ENCODE measurements around the gene ENKD1. TPM values are rescaled to one million over a fixed set of nuclear protein-coding genes. Genes with fewer than 3 reads are reported as not detected.

The ENKD1 gene
- total and polyA plus RNA-seq, 2 donors (not counting 1 experiment from before 2014, with no cell fraction given), result 13.3 to 14.3 TPM

DNA sequence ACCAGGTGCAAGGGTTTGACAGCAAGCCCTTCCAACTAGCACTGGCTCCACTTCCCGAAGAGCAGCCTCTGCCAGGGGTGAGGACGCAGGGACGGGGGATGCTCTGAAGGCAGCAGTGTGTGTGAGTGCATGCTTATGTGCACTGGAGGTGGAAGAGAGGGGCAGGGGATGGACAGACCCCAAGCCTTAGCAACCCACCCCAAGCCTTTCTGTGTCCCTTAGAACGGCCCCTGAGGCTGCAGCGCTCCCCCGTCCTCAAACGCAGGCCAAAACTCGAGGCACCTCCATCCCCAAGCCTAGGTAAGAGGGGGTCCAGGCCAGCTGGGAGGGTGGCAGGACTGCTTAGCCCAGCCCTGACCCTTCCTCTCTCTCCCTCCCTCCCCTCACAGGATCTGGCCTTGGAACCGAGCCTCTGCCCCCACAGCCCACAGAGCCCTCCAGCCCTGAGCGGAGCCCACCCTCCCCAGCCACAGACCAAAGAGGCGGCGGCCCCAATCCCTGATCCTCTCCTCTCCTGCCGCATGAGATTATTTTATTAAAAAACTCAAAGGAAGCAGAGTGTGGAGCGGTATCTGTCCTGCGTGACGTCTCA, 9.4 kb downstream of the ENKD1 start:
- no peaks in the 10 kb centered on the region for H3K27me3 ChIP-seq (replicated peaks in 1 of 4; ENCODE audit: control extremely low read depth in 1 of 4, control insufficient read depth in 3 of 4, insufficient read depth in 4 of 4, low read length in 3 of 4)
- H4K20me1 ChIP-seq (ENCODE audit: control insufficient read depth, insufficient read depth, low read length, poor library complexity, severe bottlenecking), result peaks cover 28% of the 10 kb centered on the region
- DNase-seq, result no peak
- Mint-ChIP-seq H3K27me3 (no peaks in the 10 kb centered on the region), H3K4me1 (peaks cover 29% of the 10 kb centered on the region), H3K9me3 (ENCODE audit: insufficient read depth) (no peaks in the 10 kb centered on the region), H3K4me3 (peak overlapping the region; percentile 32), H3K27ac (no peak overlapping the region)
- H3K4me2 ChIP-seq (replicated peaks; ENCODE audit: low read depth, low read length, poor library complexity, severe bottlenecking), result no peak overlapping the region
- ATAC-seq (ENCODE audit: low read depth), result no peak
- H3K9ac ChIP-seq (ENCODE audit: low read length), result no peak overlapping the region
- intact Hi-C loops (cut with micrococcal nuclease), result no loop called here
- ChIA-PET CTCF (interaction anchor here (2.0 to 2.3 kb wide), 2 partner anchors 12 to 110 kb away, joined by 10 read pairs; partner anchors contain the start of gene CARMIL2), POLR2A (interaction anchor here (1.6 kb wide), 1 partner anchor 9 kb away, joined by 6 read pairs; no protein-coding TSS in a partner anchor)
- no peak overlapping the region for H2AFZ ChIP-seq (ENCODE audit: insufficient read depth, low read depth, low read length, poor library complexity, severe bottlenecking)
- H3K9me3 ChIP-seq (ENCODE audit: control extremely low read depth in 1 of 3, control insufficient read depth in 2 of 3, insufficient read depth in 1 of 3, low read length in 2 of 3), result no peaks in the 10 kb centered on the region
- H3K27ac ChIP-seq (ENCODE audit: low read length in 2 of 2), result no peak overlapping the region
- no peak overlapping the region for H3K4me3 ChIP-seq (ENCODE audit: control extremely low read depth in 1 of 5, extremely low read depth in 1 of 5, insufficient read depth in 1 of 5, low read depth in 2 of 5, low read length in 4 of 5)
- peaks cover 11% of the 10 kb centered on the region for H3K79me2 ChIP-seq (ENCODE audit: control insufficient read depth, insufficient read depth, low read length)
- H3K4me1 ChIP-seq (ENCODE audit: control insufficient read depth in 2 of 2, insufficient read depth in 2 of 2, low read length in 2 of 2), result peaks cover 14 to 23% of the 10 kb centered on the region in 2 donors
- WGBS (ENCODE audit: insufficient coverage), result 96% methylated on average over 13 of the region's 16 CpGs
- peaks cover 0 to 46% of the 10 kb centered on the region in 2 experiments for H3K36me3 ChIP-seq (replicated peaks in 1 of 2; ENCODE audit: control extremely low read depth in 1 of 2, control insufficient read depth in 1 of 2, extremely low read depth in 1 of 2, insufficient read depth in 2 of 2, low read length in 1 of 2)
- TF ChIP-seq, protein P1, sequence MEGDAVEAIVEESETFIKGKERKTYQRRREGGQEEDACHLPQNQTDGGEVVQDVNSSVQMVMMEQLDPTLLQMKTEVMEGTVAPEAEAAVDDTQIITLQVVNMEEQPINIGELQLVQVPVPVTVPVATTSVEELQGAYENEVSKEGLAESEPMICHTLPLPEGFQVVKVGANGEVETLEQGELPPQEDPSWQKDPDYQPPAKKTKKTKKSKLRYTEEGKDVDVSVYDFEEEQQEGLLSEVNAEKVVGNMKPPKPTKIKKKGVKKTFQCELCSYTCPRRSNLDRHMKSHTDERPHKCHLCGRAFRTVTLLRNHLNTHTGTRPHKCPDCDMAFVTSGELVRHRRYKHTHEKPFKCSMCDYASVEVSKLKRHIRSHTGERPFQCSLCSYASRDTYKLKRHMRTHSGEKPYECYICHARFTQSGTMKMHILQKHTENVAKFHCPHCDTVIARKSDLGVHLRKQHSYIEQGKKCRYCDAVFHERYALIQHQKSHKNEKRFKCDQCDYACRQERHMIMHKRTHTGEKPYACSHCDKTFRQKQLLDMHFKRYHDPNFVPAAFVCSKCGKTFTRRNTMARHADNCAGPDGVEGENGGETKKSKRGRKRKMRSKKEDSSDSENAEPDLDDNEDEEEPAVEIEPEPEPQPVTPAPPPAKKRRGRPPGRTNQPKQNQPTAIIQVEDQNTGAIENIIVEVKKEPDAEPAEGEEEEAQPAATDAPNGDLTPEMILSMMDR (IDR thresholded peaks at IDR 0.05), result no peak
- TF ChIP-seq EZH2 (IDR thresholded peaks at IDR 0.05; ENCODE audit: borderline replicate concordance, insufficient read depth, low read depth, low read length, poor library complexity, severe bottlenecking), result no peak

- WGBS (ENCODE audit: insufficient coverage), result 89% methylated on average over 9 of the region's 9 CpGs
- Histone ChIP-seq H3K4me2 (replicated peaks; ENCODE audit: low read depth, low read length, poor library complexity, severe bottlenecking) (no peak overlapping the region), H3K36me3 (replicated peaks in 1 of 2; ENCODE audit: control extremely low read depth in 1 of 2, control insufficient read depth in 1 of 2, extremely low read depth in 1 of 2, insufficient read depth in 2 of 2, low read length in 1 of 2) (peaks cover 0 to 52% of the 10 kb centered on the region in 2 experiments), H3K4me1 (ENCODE audit: control insufficient read depth in 2 of 2, insufficient read depth in 2 of 2, low read length in 2 of 2) (peaks cover 12 to 20% of the 10 kb centered on the region in 2 donors), H3K9me3 (ENCODE audit: control extremely low read depth in 1 of 3, control insufficient read depth in 2 of 3, insufficient read depth in 1 of 3, low read length in 2 of 3) (no peaks in the 10 kb centered on the region), H3K79me2 (ENCODE audit: control insufficient read depth, insufficient read depth, low read length) (peaks cover 17% of the 10 kb centered on the region), H3K9ac (ENCODE audit: low read length) (no peak overlapping the region), H3K27ac (ENCODE audit: low read length in 2 of 2) (no peak overlapping the region), H3K27me3 (replicated peaks in 1 of 4; ENCODE audit: control extremely low read depth in 1 of 4, control insufficient read depth in 3 of 4, insufficient read depth in 4 of 4, low read length in 3 of 4) (no peaks in the 10 kb centered on the region), H4K20me1 (ENCODE audit: control insufficient read depth, insufficient read depth, low read length, poor library complexity, severe bottlenecking) (peaks cover 34% of the 10 kb centered on the region), H3K4me3 (ENCODE audit: control extremely low read depth in 1 of 5, extremely low read depth in 1 of 5, insufficient read depth in 1 of 5, low read depth in 2 of 5, low read length in 4 of 5) (no peak overlapping the region), H2AFZ (ENCODE audit: insufficient read depth, low read depth, low read length, poor library complexity, severe bottlenecking) (no peak overlapping the region)
- TF ChIP-seq, protein P1 (IDR thresholded peaks at IDR 0.05), result no peak
- TF ChIP-seq EZH2 (IDR thresholded peaks at IDR 0.05; ENCODE audit: borderline replicate concordance, insufficient read depth, low read depth, low read length, poor library complexity, severe bottlenecking), result no peak
- H3K27me3 Mint-ChIP-seq, result no peaks in the 10 kb centered on the region
- DNase-seq (no peak), ATAC-seq (ENCODE audit: low read depth) (no peak)
- no peak overlapping the region for H3K4me3 Mint-ChIP-seq
- H3K27ac Mint-ChIP-seq, result no peak overlapping the region
- ChIA-PET POLR2A (no interaction called here), CTCF (no interaction called here)
- peaks cover 30% of the 10 kb centered on the region for H3K4me1 Mint-ChIP-seq
- intact Hi-C loops (cut with micrococcal nuclease), result no loop called here
- H3K9me3 Mint-ChIP-seq (ENCODE audit: insufficient read depth), result no peaks in the 10 kb centered on the region
Observed at GRCh38 chr16:67656344-67657016, 10.1 kb downstream of the ENKD1 start.

Measured in B cell (primary cell).